Measurements from ENCODE around the gene FBXO46.

The FBXO46 gene

DNA sequence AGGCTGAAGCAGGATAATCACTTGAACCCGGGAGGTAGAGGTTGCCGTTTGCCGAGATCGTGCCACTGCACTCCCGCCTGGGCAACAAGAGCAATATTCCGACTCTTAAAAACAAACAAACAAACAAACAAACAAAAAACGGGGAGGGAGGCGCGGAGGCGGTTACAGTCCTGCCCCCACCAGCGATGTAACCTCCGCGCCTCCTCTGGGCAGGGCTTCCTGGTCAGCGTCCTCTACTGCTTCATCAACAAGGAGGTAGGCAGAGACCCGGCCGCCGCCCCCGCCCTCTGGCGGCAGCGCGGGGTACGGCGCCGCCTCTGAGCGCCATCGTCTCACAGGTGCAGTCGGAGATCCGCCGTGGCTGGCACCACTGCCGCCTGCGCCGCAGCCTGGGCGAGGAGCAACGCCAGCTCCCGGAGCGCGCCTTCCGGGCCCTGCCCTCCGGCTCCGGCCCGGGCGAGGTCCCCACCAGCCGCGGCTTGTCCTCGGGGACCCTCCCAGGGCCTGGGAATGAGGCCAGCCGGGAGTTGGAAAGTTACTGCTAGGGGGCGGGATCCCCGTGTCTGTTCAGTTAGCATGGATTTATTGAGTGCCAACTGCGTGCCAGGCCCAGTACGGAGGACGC, 49.2 kb downstream of the FBXO46 start:
- peak; percentile 61 for DNase-seq

DNA sequence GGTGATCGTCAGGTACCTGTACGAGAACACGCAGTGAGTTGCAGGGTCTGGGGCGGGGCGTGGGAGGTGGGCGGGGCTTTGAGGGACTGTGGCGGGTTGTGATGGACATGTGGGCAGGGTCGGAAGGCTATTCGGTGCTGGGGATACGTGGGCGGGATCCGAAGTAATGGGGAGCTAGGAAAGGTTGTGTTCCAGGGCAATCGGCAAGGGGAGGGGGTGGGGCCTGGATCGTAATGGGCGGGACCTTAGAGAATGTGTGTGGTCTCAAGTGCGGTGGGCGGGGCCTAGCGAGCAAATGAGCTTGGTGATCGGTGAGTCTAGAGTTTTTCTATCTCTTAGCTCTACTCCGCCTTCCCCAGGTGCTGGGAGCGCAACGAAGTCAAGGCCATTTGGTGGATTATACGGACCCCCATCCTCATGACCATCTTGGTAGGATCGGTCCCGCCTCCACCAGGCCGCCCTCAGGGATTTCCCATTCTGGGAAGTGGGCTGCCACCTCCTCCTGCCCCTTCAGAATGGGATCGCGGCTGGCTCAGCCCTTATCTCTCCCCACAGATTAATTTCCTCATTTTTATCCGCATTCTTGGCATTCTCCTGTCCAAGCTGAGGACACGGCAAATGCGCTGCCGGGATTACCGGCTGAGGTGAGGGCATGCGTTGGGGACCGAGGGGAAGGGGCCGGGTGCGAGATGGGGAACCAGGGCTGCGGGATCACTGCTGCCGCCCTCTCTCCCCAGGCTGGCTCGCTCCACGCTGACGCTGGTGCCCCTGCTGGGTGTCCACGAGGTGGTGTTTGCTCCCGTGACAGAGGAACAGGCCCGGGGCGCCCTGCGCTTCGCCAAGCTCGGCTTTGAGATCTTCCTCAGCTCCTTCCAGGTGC, 53.1 kb downstream of the FBXO46 start:
- no peak for DNase-seq

DNA sequence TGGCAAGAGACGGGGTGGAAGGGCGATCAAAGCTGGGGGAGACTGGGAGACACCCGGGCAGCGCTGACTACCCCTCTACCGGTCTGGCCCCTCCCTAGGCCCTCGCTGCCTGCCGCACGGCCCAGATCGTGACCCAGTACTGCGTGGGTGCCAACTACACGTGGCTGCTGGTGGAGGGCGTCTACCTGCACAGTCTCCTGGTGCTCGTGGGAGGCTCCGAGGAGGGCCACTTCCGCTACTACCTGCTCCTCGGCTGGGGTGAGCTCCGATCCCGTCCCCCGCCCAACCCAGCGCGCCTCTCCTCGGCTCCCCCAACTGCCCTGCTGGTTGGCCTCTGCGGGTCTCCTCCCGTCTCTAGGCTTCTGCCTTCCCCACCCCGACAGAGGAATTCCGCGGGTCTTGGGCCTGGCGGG, 53.8 kb downstream of the FBXO46 start:
- DNase-seq, result no peak

DNA sequence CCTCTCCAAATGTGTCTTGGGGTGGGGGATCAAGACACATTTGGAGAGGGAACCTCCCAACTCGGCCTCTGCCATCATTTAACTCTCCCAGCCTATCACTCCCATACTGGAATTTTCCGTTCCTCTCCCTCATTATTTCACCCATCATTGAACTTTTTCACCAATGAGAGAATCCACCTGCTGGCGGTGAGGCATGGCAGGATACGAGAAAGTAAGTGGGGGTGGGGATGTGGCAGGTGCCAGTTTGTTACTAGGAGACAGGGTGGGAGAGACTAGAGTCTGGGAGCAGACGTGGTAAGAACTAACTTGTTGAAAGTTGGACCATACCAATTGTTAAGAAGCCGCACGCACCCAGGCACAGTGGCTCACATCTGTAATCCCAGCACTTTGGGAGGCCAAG, 55.8 kb downstream of the FBXO46 start:
- DNase-seq, result no peak

DNA sequence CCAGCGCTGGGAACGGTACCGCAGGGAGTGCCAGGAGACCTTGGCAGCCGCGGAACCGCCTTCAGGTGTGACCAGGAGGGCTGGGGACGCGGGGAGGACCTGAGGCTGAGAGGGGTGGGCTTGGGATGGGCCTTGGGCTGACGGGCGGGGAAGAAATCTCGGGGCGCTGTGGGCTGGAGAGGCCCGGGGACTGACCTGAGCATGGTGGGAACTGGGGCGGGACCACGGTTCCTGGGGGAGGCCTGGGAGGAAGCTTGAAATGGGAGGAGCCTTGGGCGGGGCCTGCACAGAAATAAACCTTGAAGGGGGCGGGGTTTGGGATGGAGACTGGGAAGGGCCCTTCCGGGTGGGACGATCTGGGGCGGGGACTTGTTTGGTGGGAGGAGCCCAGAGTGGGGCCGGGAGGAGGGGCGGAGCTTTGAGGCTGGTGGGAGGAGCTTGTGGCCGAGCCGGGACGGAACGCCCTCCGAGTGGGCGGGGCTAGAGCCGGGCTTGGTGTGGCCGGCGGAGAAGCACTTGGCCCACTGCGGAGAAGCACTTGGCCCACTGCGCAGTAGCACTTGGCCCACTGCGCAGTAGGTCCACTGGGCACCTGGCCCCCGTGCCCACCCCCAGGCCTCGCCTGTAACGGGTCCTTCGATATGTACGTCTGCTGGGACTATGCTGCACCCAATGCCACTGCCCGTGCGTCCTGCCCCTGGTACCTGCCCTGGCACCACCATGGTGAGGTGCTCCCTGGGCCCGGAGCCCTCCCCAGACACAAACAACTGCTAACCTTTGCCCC, 59.8 kb downstream of the FBXO46 start:
- DNase-seq, result no peak

DNA sequence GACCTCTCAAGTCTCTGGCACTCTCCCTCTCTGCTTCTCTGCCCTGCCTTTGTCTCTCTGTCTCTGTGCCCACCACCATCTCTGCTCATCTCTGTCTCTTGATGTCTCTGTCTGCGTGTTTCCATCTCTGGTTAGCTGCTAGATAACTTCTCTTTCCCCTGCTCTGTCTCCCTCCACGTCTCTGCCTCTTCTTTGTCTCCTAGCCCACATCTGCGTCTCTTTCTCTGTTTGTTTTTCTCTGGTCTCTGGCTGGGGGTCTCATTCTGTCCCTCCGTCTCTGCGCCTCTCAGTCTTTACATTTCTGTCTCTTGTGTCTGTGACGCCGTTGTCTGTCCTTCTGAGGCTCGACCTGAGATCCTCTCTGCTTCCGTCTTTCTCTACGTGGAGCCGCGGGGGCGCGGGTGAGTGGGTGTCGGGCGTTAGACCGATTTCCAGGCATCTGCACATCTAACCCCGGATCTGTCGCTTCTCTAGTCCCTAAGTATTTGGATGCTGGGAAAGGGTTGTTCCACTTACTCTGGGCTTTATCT, 62.3 kb downstream of the FBXO46 start:
- no peak for DNase-seq

DNA sequence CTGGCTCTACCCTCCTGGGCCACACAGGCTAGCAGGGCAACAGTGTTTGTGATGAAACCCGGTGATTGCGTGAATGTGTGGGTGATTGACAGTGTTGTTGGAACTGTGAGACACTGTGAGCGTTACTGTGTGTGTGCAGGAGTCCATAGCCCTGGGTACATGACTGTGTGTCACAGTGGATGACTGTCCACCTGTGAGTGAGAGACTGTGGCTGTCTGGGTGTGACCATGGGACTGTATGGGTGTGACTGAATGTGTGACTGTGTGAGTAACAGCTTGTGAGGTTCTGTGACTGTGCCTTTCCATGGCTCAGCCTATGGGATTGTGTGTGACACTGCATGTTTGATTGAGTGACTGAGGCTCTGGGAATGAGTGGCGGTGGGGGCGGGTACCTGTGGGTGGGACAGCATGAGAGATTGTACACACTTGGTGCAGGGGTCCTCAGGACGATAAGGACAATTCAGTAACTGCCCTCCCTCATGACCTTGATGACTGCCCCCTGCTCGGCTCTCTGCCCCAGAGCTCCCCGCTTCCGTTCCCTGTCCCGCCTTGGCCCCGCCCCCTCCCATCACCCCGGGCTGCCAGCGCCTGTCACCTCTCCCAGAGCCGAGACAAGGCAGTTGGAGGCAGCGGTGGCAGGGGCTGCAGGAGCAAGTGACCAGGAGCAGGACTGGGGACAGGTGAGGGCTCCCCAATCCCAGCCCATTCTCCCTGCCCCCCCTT, 62.9 kb downstream of the FBXO46 start, which contains the start of gene GIPR:
Gene GIPR (plus strand): TSS at position 602 of the 722 bp plus-strand sequence. CDS start 1,300 bp downstream, outside the sequence.
- DNase-seq, result no peak

DNA sequence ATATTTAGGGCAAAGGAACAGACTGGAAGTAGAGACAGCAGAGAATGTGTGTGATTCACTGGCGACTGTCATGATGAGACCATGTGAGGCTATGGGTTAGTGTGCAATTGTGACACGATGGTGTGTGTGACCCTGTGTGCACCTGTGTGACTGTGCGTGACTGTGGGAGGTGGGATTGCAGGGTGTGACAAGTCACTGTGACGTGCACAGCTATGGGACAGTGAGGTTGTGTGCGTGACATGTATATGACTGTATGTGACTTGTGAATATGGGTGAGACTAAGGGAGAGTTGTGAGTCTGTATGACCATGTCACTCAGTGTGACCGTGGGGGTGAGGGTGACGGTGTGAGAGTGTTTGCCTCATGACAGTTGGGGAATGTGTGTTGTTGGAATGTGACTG, 66.1 kb downstream of the FBXO46 start:
- no peak for DNase-seq

DNA sequence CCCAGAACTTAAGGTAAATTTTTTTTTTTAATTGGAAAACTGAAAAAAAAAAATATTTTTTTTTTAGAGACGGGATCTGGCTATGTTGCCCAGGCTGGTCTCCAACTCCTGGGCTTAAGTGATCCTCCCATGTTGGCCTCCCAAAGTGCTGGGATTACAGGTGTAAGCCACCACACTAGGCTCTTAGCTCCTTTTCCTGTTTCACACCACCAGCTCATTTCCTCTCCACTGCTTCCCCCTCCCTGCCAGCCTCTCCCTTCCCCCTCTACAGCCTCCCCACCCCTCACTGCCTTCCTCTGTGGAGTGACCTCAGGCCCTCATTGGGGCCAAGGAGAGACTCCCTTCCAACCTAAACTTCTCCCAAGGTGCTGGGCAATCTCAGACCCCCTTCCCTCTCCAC, 66.9 kb downstream of the FBXO46 start:
- DNase-seq, result no peak

DNA sequence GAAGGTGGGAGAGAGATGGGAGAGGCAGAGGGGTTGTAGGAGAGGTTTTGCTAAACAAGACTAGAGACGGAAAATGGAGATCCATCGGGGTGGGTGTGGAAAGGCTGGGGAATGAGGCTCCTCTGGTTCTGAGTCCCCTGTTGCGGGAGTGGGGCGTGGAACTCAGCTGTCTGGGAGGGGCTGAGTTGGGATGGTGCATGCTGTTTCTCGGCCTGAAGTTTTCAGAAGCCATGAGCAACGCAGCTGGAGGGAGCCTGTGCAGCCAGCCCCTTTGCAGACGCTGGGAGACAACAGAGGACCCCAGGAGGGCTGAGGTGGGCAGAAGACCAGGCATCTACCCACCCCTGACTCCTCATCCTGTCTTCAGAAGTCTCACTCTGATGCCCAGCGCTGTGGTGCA, 70.1 kb downstream of the FBXO46 start:
- no peak for DNase-seq

Data from GOT3 (cell line).